ENCODE results near the gene ZNF615. TPM values are rescaled to one million over a fixed set of nuclear protein-coding genes. Genes with fewer than 3 reads are reported as not detected.
"Not testable (repeated sequence)": the region's sequence is repeated elsewhere in the genome, so short reads cannot be mapped to it uniquely, and the experiment has no call there.

ZNF615 gene
- polyA plus RNA-seq, 4 donors = 14.6 to 20.1 (median 19.1) TPM

GRCh38 chr19:51983361-51983760 is 24.6 kb downstream of the ZNF615 start:
- DNase-seq (ENCODE audit: low read depth in 4 of 4, low spot score in 2 of 4) = no peak

GRCh38 chr19:51980926-51981325 is 27.1 kb downstream of the ZNF615 start:
- not testable (repeated sequence) for DNase-seq (ENCODE audit: low read depth in 4 of 4, low spot score in 2 of 4)

DNA sequence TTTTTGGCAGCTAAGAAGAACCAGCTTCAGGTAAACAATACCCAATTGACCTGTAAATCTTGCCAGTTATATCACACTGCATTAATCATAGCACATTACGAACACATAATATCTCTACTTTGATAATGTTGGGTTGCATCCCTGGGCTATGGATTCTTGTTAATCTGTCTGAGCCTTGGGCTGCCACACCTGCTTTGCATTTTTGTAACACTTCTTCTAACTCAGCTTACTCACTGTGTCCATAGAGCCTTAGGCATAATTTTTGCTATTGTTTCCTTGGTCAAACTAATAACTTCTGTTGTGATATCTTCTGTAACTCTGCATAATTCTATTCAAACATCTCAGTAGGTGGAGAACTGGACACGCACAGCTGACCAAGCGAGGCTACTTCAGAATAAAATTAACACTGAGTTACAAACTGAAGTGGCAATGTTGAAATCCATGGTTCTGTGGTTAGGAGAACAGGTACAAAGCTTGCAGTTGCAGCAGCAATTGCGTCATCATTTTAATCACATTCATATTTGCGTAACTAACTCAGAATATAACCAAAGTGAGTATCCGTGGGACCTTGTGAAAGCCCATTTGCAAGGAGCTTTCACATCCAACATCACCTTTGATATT is 27.8 kb downstream of the ZNF615 start:
- no peak for DNase-seq (ENCODE audit: low read depth in 4 of 4, low spot score in 2 of 4)

- DNase-seq (ENCODE audit: low read depth in 4 of 4, low spot score in 2 of 4) = no peak
Observed at GRCh38 chr19:51978882-51979281, 29.1 kb downstream of the ZNF615 start.

GRCh38 chr19:51977346-51977745 is 30.7 kb downstream of the ZNF615 start:
- DNase-seq (ENCODE audit: low read depth in 4 of 4, low spot score in 2 of 4) = no peak

DNA sequence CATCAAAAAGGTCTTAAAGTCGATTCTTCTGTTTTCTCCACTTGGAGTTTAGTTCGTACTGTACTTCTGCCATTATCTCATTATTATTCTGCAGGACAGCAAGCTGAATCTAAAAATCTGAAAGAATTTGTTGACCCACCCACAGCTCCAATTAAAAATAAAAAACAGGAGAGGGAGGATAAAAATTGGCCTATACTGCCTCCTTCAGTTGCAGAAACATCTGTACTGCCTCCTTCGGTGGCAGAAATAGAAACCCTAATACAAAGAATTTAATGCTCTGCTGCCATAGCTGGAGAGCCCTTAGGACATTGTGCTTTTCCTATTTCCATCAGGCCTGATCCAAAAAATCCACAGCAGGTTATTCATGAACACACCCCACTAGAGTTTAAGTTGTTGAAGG is 31.2 kb downstream of the ZNF615 start:
- no peak for DNase-seq (ENCODE audit: low read depth in 4 of 4, low spot score in 2 of 4)

DNA sequence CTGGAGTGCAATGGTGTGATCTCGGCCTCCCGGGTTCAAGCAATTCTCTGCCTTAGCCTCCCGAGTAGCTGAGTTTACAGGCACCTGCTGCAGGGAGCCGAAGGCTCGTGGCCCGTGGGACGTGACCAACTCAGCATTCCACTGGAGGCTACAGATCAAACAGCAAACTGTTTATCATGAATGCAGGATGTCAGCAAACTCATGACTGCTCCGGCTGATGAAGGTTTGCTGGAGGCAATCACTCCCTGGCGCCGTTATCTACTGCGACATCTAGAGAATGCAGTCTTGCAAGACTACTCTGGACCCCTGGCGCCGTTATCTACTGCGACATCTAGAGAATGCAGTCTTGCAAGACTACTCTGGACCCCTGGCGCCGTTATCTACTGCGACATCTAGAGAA is 32.2 kb downstream of the ZNF615 start:
- DNase-seq (ENCODE audit: low read depth in 4 of 4, low spot score in 2 of 4) = not testable (repeated sequence)

DNA sequence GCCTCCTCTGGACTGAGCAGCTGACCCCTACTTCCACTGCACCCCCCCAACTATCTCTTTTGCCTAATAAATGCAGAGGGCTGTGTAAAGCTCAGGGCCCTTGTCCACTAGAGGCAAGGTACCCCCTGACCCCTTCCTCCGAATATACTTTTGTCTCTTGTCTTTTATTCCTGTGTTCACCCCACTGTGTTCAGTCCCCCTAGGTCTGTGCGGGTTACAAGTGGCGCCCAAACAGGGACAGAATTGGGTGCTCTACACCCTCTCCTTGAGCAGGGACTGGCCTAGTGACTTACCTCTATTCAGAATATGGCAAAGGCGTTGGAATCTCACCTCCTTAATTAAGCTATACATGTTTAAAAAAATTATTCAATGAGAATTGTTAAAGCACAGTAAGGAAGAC is 36.4 kb downstream of the ZNF615 start:
- DNase-seq (ENCODE audit: low read depth in 4 of 4, low spot score in 2 of 4) = no peak

DNA sequence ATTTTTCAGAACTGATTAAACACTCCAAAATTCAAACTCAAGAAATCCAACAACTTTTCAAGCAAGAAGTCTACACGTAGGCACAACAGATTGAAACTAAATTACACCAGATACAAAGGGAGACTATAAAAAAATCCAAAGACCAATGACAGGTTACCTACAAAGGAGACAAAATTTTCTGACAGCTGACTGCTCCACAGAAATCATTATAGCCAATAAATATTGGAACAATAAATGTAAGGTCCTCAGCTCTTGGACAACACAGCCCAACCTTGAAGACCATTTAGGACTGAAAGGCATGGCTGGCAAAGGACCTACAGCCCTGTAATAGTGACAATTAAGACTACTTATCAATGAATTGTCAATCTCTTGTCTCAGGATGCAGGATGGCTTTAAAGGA is 37.3 kb downstream of the ZNF615 start:
- no peak for DNase-seq (ENCODE audit: low read depth in 4 of 4, low spot score in 2 of 4)

- DNase-seq (ENCODE audit: low read depth in 4 of 4, low spot score in 2 of 4) = no peak
Observed at GRCh38 chr19:51965583-51965982, 42.4 kb downstream of the ZNF615 start.

GRCh38 chr19:51960621-51961233 is 47.3 kb downstream of the ZNF615 start:
- DNase-seq (ENCODE audit: low read depth in 4 of 4, low spot score in 2 of 4) = not testable (repeated sequence)

- no peak for DNase-seq (ENCODE audit: low read depth in 4 of 4, low spot score in 2 of 4)
Observed at GRCh38 chr19:51959791-51960190, 48.2 kb downstream of the ZNF615 start.

GRCh38 chr19:51957846-51958245 is 50.2 kb downstream of the ZNF615 start:
- not testable (repeated sequence) for DNase-seq (ENCODE audit: low read depth in 4 of 4, low spot score in 2 of 4)

DNA sequence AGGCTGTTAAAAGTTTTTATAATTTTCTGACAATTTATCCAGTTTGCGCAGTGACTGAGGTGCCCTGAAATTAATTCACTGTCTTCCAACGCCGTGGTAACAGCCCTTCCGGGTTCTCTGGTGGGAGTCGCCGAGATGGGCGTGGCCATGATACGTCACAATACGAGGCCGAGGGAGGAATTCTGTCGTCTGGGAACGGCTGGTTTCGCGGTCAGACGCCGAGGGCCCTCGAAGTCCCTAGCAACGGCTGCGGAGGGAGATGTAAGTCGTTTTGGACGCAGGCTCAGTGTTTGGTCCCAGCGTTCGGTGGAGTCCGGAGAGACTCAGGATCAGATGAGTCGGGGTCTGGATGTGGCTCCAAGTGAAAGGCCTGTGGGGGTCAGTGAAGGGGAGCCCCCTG is 59.0 kb downstream of the ZNF615 start:
- DNase-seq (ENCODE audit: low read depth in 4 of 4, low spot score in 2 of 4) = peak in 3 of 4 donors; percentile 62 to 68 (median 64)

- DNase-seq (ENCODE audit: low read depth in 4 of 4, low spot score in 2 of 4) = no peak
Observed at GRCh38 chr19:51946602-51947001, 61.4 kb downstream of the ZNF615 start.

GRCh38 chr19:51944798-51945552 is 63.0 kb downstream of the ZNF615 start:
- no peak for DNase-seq (ENCODE audit: low read depth in 4 of 4, low spot score in 2 of 4)

Other genes with a start within 250 kb of the ZNF615 start
- gene FPR2, start 247.0 kb downstream of the ZNF615 start, polyA plus RNA-seq (ENCODE audit: insufficient read length in 4 of 4) = under 1 TPM in 3 of 4 donors, not detected in 1; 0.17 to 0.26 (median 0.24) TPM
- under 1 TPM; 0.18 to 0.51 (median 0.25) TPM for gene FPR3, start 213.1 kb downstream of the ZNF615 start, polyA plus RNA-seq (ENCODE audit: insufficient read length in 4 of 4)
- gene ZNF577, start 120.3 kb downstream of the ZNF615 start, polyA plus RNA-seq (ENCODE audit: insufficient read length in 4 of 4) = 10 to 100 TPM; 29.2 to 55.8 (median 50.7) TPM
- gene ZNF649, start 103.2 kb downstream of the ZNF615 start, polyA plus RNA-seq (ENCODE audit: insufficient read length in 4 of 4) = 10 to 100 TPM; 25.1 to 29.2 (median 27.9) TPM
- gene ZNF613, start 80.7 kb downstream of the ZNF615 start, polyA plus RNA-seq (ENCODE audit: insufficient read length in 4 of 4) = 10 to 100 TPM; 13.4 to 16.0 (median 14.4) TPM
- gene ZNF350, start 21.4 kb downstream of the ZNF615 start, polyA plus RNA-seq (ENCODE audit: insufficient read length in 4 of 4) = 10 to 100 TPM; 15.2 to 22.5 (median 19.9) TPM
- 10 to 100 TPM; 15.4 to 19.1 (median 17.4) TPM for gene ZNF614, start 20.2 kb upstream of the ZNF615 start, polyA plus RNA-seq (ENCODE audit: insufficient read length in 4 of 4)
- gene ZNF432, start 40.6 kb upstream of the ZNF615 start, polyA plus RNA-seq (ENCODE audit: insufficient read length in 4 of 4) = 10 to 100 TPM; 20.4 to 27.6 (median 24.0) TPM
- gene ZNF841, start 87.6 kb upstream of the ZNF615 start, polyA plus RNA-seq (ENCODE audit: insufficient read length in 4 of 4) = 10 to 100 TPM; 11.2 to 30.4 (median 18.3) TPM
- 10 to 100 TPM; 16.6 to 19.4 (median 18.7) TPM for gene ZNF616, start 131.7 kb upstream of the ZNF615 start, polyA plus RNA-seq (ENCODE audit: insufficient read length in 4 of 4)
- 10 to 100 TPM; 13.2 to 23.9 (median 17.7) TPM for gene ZNF836, start 163.4 kb upstream of the ZNF615 start, polyA plus RNA-seq (ENCODE audit: insufficient read length in 4 of 4)
- gene PPP2R1A, start 181.8 kb upstream of the ZNF615 start, polyA plus RNA-seq (ENCODE audit: insufficient read length in 4 of 4) = 100 to 1,000 TPM; 408 to 548 (median 464) TPM